Activated CD4-positive, alpha-beta T cell treated with anti-CD3 and anti-CD28 coated beads, Interleukin-2, amount 50 U/mL, for 48 hours (primary cell): ENCODE data around the gene MICAL2.

Source experiments
- DNase-seq, 2 experiments: peaks; one replicate each; pipeline ENCODE4 v3.0.0-alpha.2; 2020

The MICAL2 gene

GRCh38 chr11:12192794-12193514 lies 82.6 kb downstream of the MICAL2 start:
- no peak for DNase-seq

GRCh38 chr11:12193515-12194336 lies 83.3 kb downstream of the MICAL2 start:
- no peak for DNase-seq

- DNase-seq: peak; percentile 54 to 67
Observed at GRCh38 chr11:12195768-12196167, 85.4 kb downstream of the MICAL2 start.

- no peak for DNase-seq
Observed at GRCh38 chr11:12196308-12196707, 85.9 kb downstream of the MICAL2 start.

- no peak for DNase-seq
Observed at GRCh38 chr11:12196872-12197271, 86.5 kb downstream of the MICAL2 start.

- DNase-seq: no peak
Observed at GRCh38 chr11:12198251-12199222, 88.1 kb downstream of the MICAL2 start.

- no peak for DNase-seq
Observed at GRCh38 chr11:12199231-12199948, 89.0 kb downstream of the MICAL2 start.

- DNase-seq: peak; percentile 64 to 78
Observed at GRCh38 chr11:12200279-12200990, 90.0 kb downstream of the MICAL2 start.

GRCh38 chr11:12200991-12201985 lies 90.9 kb downstream of the MICAL2 start:
- DNase-seq: no peak

GRCh38 chr11:12202661-12203310 lies 92.4 kb downstream of the MICAL2 start:
- no peak for DNase-seq

GRCh38 chr11:12204506-12204905 lies 94.1 kb downstream of the MICAL2 start:
- DNase-seq: no peak

GRCh38 chr11:12205330-12205729 lies 94.9 kb downstream of the MICAL2 start:
- no peak for DNase-seq

- DNase-seq: no peak
Observed at GRCh38 chr11:12206529-12206928, 96.1 kb downstream of the MICAL2 start.

- peak; percentile 64 to 74 for DNase-seq
Observed at GRCh38 chr11:12207384-12208150, 97.2 kb downstream of the MICAL2 start.

GRCh38 chr11:12209096-12209495 lies 98.7 kb downstream of the MICAL2 start:
- DNase-seq: no peak

- DNase-seq: no peak
Observed at GRCh38 chr11:12210200-12210599, 99.8 kb downstream of the MICAL2 start.

GRCh38 chr11:12211331-12212065 lies 101.1 kb downstream of the MICAL2 start:
- no peak for DNase-seq

GRCh38 chr11:12212174-12212820 lies 101.9 kb downstream of the MICAL2 start:
- no peak for DNase-seq
